Measurements from ENCODE around the gene MTMR8.

GRCh38 chrX:64229154-64229553, 166.1 kb downstream of the MTMR8 start:
- TF ChIP-seq CTCF (IDR thresholded peaks at IDR 0.05; ENCODE audit: insufficient read depth, low read length) (no peak), POLR2AphosphoS5 (IDR thresholded peaks at IDR 0.05; ENCODE audit: low read depth) (no peak), GABPA (IDR thresholded peaks at IDR 0.05; ENCODE audit: low read depth) (no peak)

Measured in HL-60 (cell line).